ENCODE measurements around the gene ATF1. TPM values are rescaled to one million over a fixed set of nuclear protein-coding genes. Genes with fewer than 3 reads are reported as not detected.
"Not testable (repeated sequence)": the region's sequence is repeated elsewhere in the genome, so short reads cannot be mapped to it uniquely, and the experiment has no call there.

Gene ATF1
- total RNA-seq, 1 donor: 31.0 TPM

- no peak for TF ChIP-seq CTCF (IDR thresholded peaks at IDR 0.05; ENCODE audit: insufficient read depth, low read length)
- no peak for DNase-seq (ENCODE audit: low read depth)
Measured at GRCh38 chr12:50787618-50788017, 23.7 kb downstream of the ATF1 start.

GRCh38 chr12:50788561-50788960 lies 24.7 kb downstream of the ATF1 start:
- TF ChIP-seq CTCF (IDR thresholded peaks at IDR 0.05; ENCODE audit: insufficient read depth, low read length): no peak
- DNase-seq (ENCODE audit: low read depth): peak; percentile 66
- H3K4me3 ChIP-seq (ENCODE audit: low read depth, low read length): no peak overlapping the region

More at GRCh38 chr12:50787618-50788017, 23.7 kb downstream of the ATF1 start:
- H3K4me3 ChIP-seq (ENCODE audit: low read depth, low read length): no peak overlapping the region

- H3K4me3 ChIP-seq (ENCODE audit: low read depth, low read length): no peak overlapping the region
- no peak for TF ChIP-seq CTCF (IDR thresholded peaks at IDR 0.05; ENCODE audit: insufficient read depth, low read length)
- no peak for DNase-seq (ENCODE audit: low read depth)
Measured at GRCh38 chr12:50790081-50790480, 26.2 kb downstream of the ATF1 start.

GRCh38 chr12:50799908-50800307 lies 36.0 kb downstream of the ATF1 start:
- no peak overlapping the region for H3K4me3 ChIP-seq (ENCODE audit: low read depth, low read length)
- peak; percentile 11 for DNase-seq (ENCODE audit: low read depth)
- TF ChIP-seq CTCF (IDR thresholded peaks at IDR 0.05; ENCODE audit: insufficient read depth, low read length): no peak

- H3K4me3 ChIP-seq (ENCODE audit: low read depth, low read length): no peak overlapping the region
- TF ChIP-seq CTCF (IDR thresholded peaks at IDR 0.05; ENCODE audit: insufficient read depth, low read length): no peak
- no peak for DNase-seq (ENCODE audit: low read depth)
Measured at GRCh38 chr12:50803230-50803875, 39.5 kb downstream of the ATF1 start.

GRCh38 chr12:50806176-50806575 lies 42.3 kb downstream of the ATF1 start:
- DNase-seq (ENCODE audit: low read depth): no peak
- no peak overlapping the region for H3K4me3 ChIP-seq (ENCODE audit: low read depth, low read length)
- TF ChIP-seq CTCF (IDR thresholded peaks at IDR 0.05; ENCODE audit: insufficient read depth, low read length): no peak

GRCh38 chr12:50809131-50809530 lies 45.2 kb downstream of the ATF1 start:
- not testable (repeated sequence) for DNase-seq (ENCODE audit: low read depth); H3K4me3 ChIP-seq (ENCODE audit: low read depth, low read length)

- H3K4me3 ChIP-seq (ENCODE audit: low read depth, low read length): not testable (repeated sequence)
Measured at GRCh38 chr12:50814921-50815320, 51.0 kb downstream of the ATF1 start.

More at GRCh38 chr12:50814921-50815320, 51.0 kb downstream of the ATF1 start:
- not testable (repeated sequence) for DNase-seq (ENCODE audit: low read depth)
